ENCODE results near the gene ATP2B2.

GRCh38 chr3:10374311-10374710 lies 131.1 kb downstream of the ATP2B2 start:
- TF ChIP-seq CTCF (IDR thresholded peaks at IDR 0.05; ENCODE audit: low read depth, low read length) = no peak
- no peak for TF ChIP-seq POLR2A (IDR thresholded peaks at IDR 0.05; ENCODE audit: extremely low read depth, insufficient read length)
